AG04450 (cell line): ENCODE measurements around the gene TNNI2. TPM values are rescaled to one million over a fixed set of nuclear protein-coding genes. Genes with fewer than 3 reads are reported as not detected.
A peak's percentile ranks its signal among the peaks of the same experiment; 100 is the strongest.

Experiments
- CTCF ChIA-PET: fragments of 300-600, 350-600 bp; formaldehyde crosslinking; extraction: SDS; loops from one replicate; lab custom pipeline; 2022; ENCODE audit warnings: antibody characterized with exemption, inconsistent platforms; lab: Charles Lee
- POLR2A ChIA-PET: fragments of 350-600 bp; formaldehyde crosslinking; extraction: SDS; loops from one replicate; lab custom pipeline; 2021; ENCODE audit warnings: antibody characterized with exemption, inconsistent platforms; lab: Yijun Ruan, JAX
- DNase-seq: peaks from one replicate; pipeline ENCODE4 v3.0.0-alpha.2; 2011; ENCODE audit warnings: low read depth, low spot score
- H3K27ac ChIP-seq: one replicate; pipeline ENCODE4 v1.5.1; 2012; ENCODE audit warnings: low read depth, low read length, control low read depth
- H3K27me3 ChIP-seq: one replicate; pipeline ENCODE4 v1.6.0; 2012; ENCODE audit warnings: low read length; ENCODE audit not compliant: control insufficient read depth, insufficient read depth
- H3K4me3 ChIP-seq: 2 replicates; pipeline ENCODE4 v1.5.1; 2011; ENCODE audit warnings: mild to moderate bottlenecking, low read depth, low read length, control low read depth
- H3K9me3 ChIP-seq: 2 replicates; pipeline ENCODE4 v1.5.1; 2012; ENCODE audit warnings: low read length; ENCODE audit not compliant: control insufficient read depth, insufficient read depth
- CTCF ChIP-seq: IDR thresholded peaks from 2 replicates; pipeline ENCODE4 v1.5.1; 2011; ENCODE audit warnings: low read depth, low read length, control low read depth, inconsistent platforms
- polyA plus RNA-seq: library from polyadenylated mRNA; depleted of rRNA; stranded (reverse); fragments of >200 nt; gene quantifications from 2 replicates; pipeline ENCODE4 v1.2.3, GENCODE V29; 2011

TNNI2 gene
- polyA plus RNA-seq, 1 experiment, result not detected

GRCh38 chr11:1826552-1827094 lies 12.2 kb upstream of the TNNI2 start:
- POLR2A ChIA-PET, result no interaction called here
- Histone ChIP-seq H3K4me3 (no peak overlapping the region), H3K27ac (no peak overlapping the region), H3K9me3 (no peaks in the 10 kb centered on the region), H3K27me3 (peaks cover 9% of the 10 kb centered on the region)
- TF ChIP-seq CTCF, result peak; percentile 24; the same call in 1 of the 2 replicates
- DNase-seq, result no peak
- CTCF ChIA-PET, result interaction anchor here (1.5 kb wide), 1 partner anchor 133 kb away, joined by 7 read pairs; no protein-coding TSS in a partner anchor

- TF ChIP-seq CTCF, result no peak
- no peak for DNase-seq
- Histone ChIP-seq H3K27me3 (peaks cover 9% of the 10 kb centered on the region), H3K27ac (no peak overlapping the region), H3K9me3 (no peaks in the 10 kb centered on the region), H3K4me3 (no peak overlapping the region)
- POLR2A ChIA-PET, result no interaction called here
- CTCF ChIA-PET, result interaction anchor here (0.5 to 2.2 kb wide), 4 partner anchors 128 to 175 kb away, joined by 3 to 15 read pairs (median 6); no protein-coding TSS in a partner anchor
These were observed 11.5 kb upstream of the TNNI2 start for GRCh38 chr11:1827095-1827813.

- TF ChIP-seq CTCF, result no peak
- ChIA-PET CTCF (interaction anchor here (0.5 to 2.2 kb wide), 3 partner anchors 129 to 175 kb away, joined by 3 to 15 read pairs (median 5); no protein-coding TSS in a partner anchor), POLR2A (no interaction called here)
- Histone ChIP-seq H3K27ac (no peak overlapping the region), H3K4me3 (no peak overlapping the region), H3K27me3 (peaks cover 9% of the 10 kb centered on the region), H3K9me3 (no peaks in the 10 kb centered on the region)
- no peak for DNase-seq
These were observed 10.8 kb upstream of the TNNI2 start for GRCh38 chr11:1827931-1828330.

- no peaks in the 10 kb centered on the region for H3K9me3 ChIP-seq
- H3K27me3 ChIP-seq, result peaks cover 14% of the 10 kb centered on the region
- no peak overlapping the region for H3K27ac ChIP-seq
- no peak for TF ChIP-seq CTCF
- CTCF ChIA-PET, result interaction anchor here (1.3 to 2.2 kb wide), 2 partner anchors 135 to 176 kb away, joined by 5 to 15 read pairs; no protein-coding TSS in a partner anchor
- H3K4me3 ChIP-seq, result no peak overlapping the region
- POLR2A ChIA-PET, result no interaction called here
- DNase-seq, result no peak
These were observed 10.2 kb upstream of the TNNI2 start for GRCh38 chr11:1828542-1828941.
